Natural killer cell (primary cell): ENCODE measurements around the gene UBE2D4. TPM values are rescaled to one million over a fixed set of nuclear protein-coding genes. Genes with fewer than 3 reads are reported as not detected.

Source experiments
- ATAC-seq, 3 donors: fragments of 150-1000 bp in 2 of 3; fragments of 200-7000 bp in 1 of 3; cut with Tn5 transposase; 1 replicate in 1 of 3; 2 replicates in 2 of 3; pipeline ENCODE4 v1.10.0; 2021; ENCODE audit warnings: mild to moderate bottlenecking in 2 of 3, moderate library complexity in 2 of 3
- DNase-seq, 2 donors: peaks; one replicate each; pipeline versions ENCODE4 v3.0.0 to v3.0.0-alpha.2; 2013 to 2021; ENCODE audit warnings: mixed read lengths in 1 of 2
- H3K27ac ChIP-seq: one replicate; pipeline ENCODE4 v1.5.1; 2013; ENCODE audit warnings: mild to moderate bottlenecking, low read length
- H3K27me3 ChIP-seq: one replicate; pipeline ENCODE4 v1.6.1; 2013; ENCODE audit warnings: low read length; ENCODE audit not compliant: control insufficient read depth, insufficient read depth
- H3K36me3 ChIP-seq: one replicate; pipeline ENCODE4 v1.6.1; 2013; ENCODE audit warnings: low read length; ENCODE audit not compliant: control insufficient read depth, insufficient read depth
- H3K4me1 ChIP-seq: one replicate; pipeline ENCODE4 v1.6.1; 2013; ENCODE audit warnings: low read length; ENCODE audit not compliant: control insufficient read depth, insufficient read depth
- H3K4me3 ChIP-seq: one replicate; pipeline ENCODE4 v1.5.1; 2013; ENCODE audit warnings: low read length
- H3K9me3 ChIP-seq: one replicate; pipeline ENCODE4 v1.6.1; 2013; ENCODE audit warnings: low read length; ENCODE audit not compliant: control insufficient read depth, insufficient read depth
- H3K27ac Mint-ChIP-seq, 2 donors: one replicate each; pipeline ENCODE4 v1.8.0; 2022; ENCODE audit warnings: mild to moderate bottlenecking in 2 of 2, mixed read lengths in 2 of 2, moderate library complexity in 1 of 2
- H3K27me3 Mint-ChIP-seq, 2 donors: one replicate each; pipeline ENCODE4 v1.8.0; 2022; ENCODE audit warnings: low read depth in 2 of 2, mixed read lengths in 2 of 2
- H3K36me3 Mint-ChIP-seq: one replicate; pipeline ENCODE4 v1.8.0; 2022; ENCODE audit warnings: mixed read lengths
- H3K4me1 Mint-ChIP-seq, 2 donors: one replicate each; pipeline ENCODE4 v1.8.0; 2022; ENCODE audit warnings: mixed read lengths in 2 of 2
- H3K4me3 Mint-ChIP-seq: one replicate; pipeline ENCODE4 v1.8.0; 2022; ENCODE audit warnings: mild to moderate bottlenecking, moderate library complexity, mixed read lengths
- H3K9me3 Mint-ChIP-seq, 2 donors: one replicate each; pipeline ENCODE4 v1.8.0; 2022; ENCODE audit warnings: mixed read lengths in 2 of 2
- CTCF ChIP-seq: fragments of 200-600 bp; IDR thresholded peaks from one replicate; pipeline ENCODE4 v1.8.0; 2022; ENCODE audit warnings: antibody characterized with exemption
- WGBS: methylation state at CpG from one replicate; pipeline ENCODE4 v1.1.7; 2013; ENCODE audit warnings: missing lambda C conversion rate; ENCODE audit not compliant: insufficient coverage; 5-methylcytosine and 5-hydroxymethylcytosine counted together
- intact Hi-C: fragments of 100-400 bp; cut with micrococcal nuclease; formaldehyde crosslinking; loops from one replicate; pipeline ENCODE4 v1.14.2; 2022
- total RNA-seq, 4 donors: library from RNA; stranded (reverse); fragments of 120-200 nt in 1 of 4; gene quantifications; one replicate each; pipeline versions ENCODE4 v1.2.3 to v1.2.4, GENCODE V29; 2013 to 2022

The UBE2D4 gene
- total RNA-seq, 3 donors from 2014 or later (not counting 1 experiment from before 2014, with no cell fraction given): 5.3 to 10.6 (median 9.6) TPM

DNA sequence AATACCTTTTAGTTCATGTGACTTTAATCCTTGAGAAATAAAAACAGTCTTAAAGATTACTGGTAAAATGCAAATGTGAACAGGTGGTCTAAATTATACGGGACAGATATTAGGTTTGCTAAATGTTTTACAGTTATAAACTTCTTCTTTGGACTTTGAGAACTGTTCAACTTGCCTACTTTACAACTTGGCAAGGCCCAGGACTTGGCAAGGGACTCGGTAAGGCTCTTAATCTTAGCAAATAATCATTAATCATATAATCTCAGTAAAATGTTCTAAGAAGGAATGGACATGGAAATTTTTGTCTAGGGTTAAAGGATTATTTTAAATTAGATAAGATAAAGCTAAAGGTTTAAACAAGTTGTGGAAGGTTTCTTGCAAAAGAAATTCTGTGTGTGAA lies 4.8 kb upstream of the UBE2D4 start:
- Histone ChIP-seq H3K9me3 (no peaks in the 10 kb centered on the region), H3K27ac (no peak overlapping the region), H3K4me1 (peaks cover 12% of the 10 kb centered on the region), H3K27me3 (no peaks in the 10 kb centered on the region), H3K36me3 (no peaks in the 10 kb centered on the region), H3K4me3 (no peak overlapping the region)
- no peaks in the 10 kb centered on the region for H3K9me3 Mint-ChIP-seq
- no peaks in the 10 kb centered on the region for H3K27me3 Mint-ChIP-seq
- no peak for TF ChIP-seq CTCF
- no peak overlapping the region for H3K27ac Mint-ChIP-seq
- no peak overlapping the region for H3K4me3 Mint-ChIP-seq
- WGBS: 100% methylated on average over 1 of the region's 2 CpGs
- no peak for DNase-seq
- ATAC-seq: no peak
- peaks cover 5 to 16% of the 10 kb centered on the region in 2 donors for H3K4me1 Mint-ChIP-seq
- no peaks in the 10 kb centered on the region for H3K36me3 Mint-ChIP-seq
- intact Hi-C loops: no loop called here

DNA sequence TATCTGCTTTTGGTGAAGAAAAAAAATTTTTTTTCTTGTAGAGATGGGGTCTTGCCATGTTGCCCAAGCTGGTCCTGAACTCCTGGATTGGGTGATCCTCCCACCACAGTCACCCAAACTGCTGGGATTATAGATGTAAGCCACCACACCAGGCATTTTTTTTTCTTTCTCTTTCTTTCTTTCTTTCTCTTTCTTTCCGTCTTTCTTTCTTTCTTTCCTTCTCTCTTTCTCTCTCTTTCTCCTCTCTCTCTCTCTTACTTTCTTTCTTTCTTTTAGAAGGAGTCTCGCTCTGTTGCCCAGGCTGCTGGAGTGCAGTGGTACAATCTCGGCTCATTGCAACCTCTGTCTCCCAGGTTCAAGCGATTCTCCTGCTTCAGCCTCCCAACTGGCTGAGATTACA lies 3.5 kb upstream of the UBE2D4 start:
- Histone ChIP-seq H3K36me3 (no peaks in the 10 kb centered on the region), H3K9me3 (no peaks in the 10 kb centered on the region), H3K4me1 (peaks cover 19% of the 10 kb centered on the region), H3K27me3 (no peaks in the 10 kb centered on the region), H3K4me3 (no peak overlapping the region), H3K27ac (no peak overlapping the region)
- H3K27me3 Mint-ChIP-seq: no peaks in the 10 kb centered on the region
- H3K36me3 Mint-ChIP-seq: no peaks in the 10 kb centered on the region
- H3K27ac Mint-ChIP-seq: no peak overlapping the region
- WGBS: 100% methylated on average over 4 of the region's 4 CpGs
- no peak overlapping the region for H3K4me3 Mint-ChIP-seq
- no peak for DNase-seq
- no peak for TF ChIP-seq CTCF
- H3K4me1 Mint-ChIP-seq: peaks cover 5 to 22% of the 10 kb centered on the region in 2 donors
- intact Hi-C loops: no loop called here
- ATAC-seq: no peak
- H3K9me3 Mint-ChIP-seq: no peaks in the 10 kb centered on the region

- peak overlapping the region; percentile 88 for H3K4me3 Mint-ChIP-seq
- H3K36me3 ChIP-seq: no peaks in the 10 kb centered on the region
- intact Hi-C loops: loop anchor here (2.0 kb wide), 1 partner anchor 58 kb away; the partner anchor contains the start of gene MRPS24
- H3K4me1 Mint-ChIP-seq: peaks cover 5 to 27% of the 10 kb centered on the region in 2 donors
- no peaks in the 10 kb centered on the region for H3K36me3 Mint-ChIP-seq
- TF ChIP-seq CTCF: no peak
- peak overlapping the region; percentile 86 to 89 for H3K27ac Mint-ChIP-seq
- 3% methylated on average over 6 of the region's 6 CpGs for WGBS
- H3K4me3 ChIP-seq: peak overlapping the region; percentile 74
- H3K9me3 Mint-ChIP-seq: no peaks in the 10 kb centered on the region
- ATAC-seq (peak in 2 of 3 donors; percentile 1 to 3), DNase-seq (no peak)
- H3K4me1 ChIP-seq: peaks cover 19% of the 10 kb centered on the region
- no peaks in the 10 kb centered on the region for H3K9me3 ChIP-seq
- H3K27ac ChIP-seq: peak overlapping the region; percentile 98
- H3K27me3 Mint-ChIP-seq: no peaks in the 10 kb centered on the region
- no peaks in the 10 kb centered on the region for H3K27me3 ChIP-seq
Observed at GRCh38 chr7:43926798-43927123, 525 bp downstream of the UBE2D4 start.

DNA sequence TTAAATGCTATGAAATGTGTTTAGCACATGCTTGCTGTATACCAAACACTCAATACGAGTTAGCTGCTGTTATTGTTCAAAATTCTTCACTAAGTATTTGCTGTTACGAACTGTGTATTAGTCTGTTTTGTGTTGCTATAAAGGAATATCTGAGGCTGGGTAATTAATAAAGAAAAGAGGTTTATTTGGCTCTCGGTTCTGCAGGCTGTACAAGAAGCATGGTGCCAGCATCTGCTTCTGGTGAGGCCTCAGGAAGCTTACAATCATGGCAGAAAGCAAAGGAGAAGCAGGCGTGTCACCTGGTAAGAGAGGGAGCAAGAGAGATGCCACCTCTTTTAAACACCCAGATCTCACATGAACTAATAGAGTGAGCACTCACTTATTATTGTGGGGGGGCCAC lies 1.6 kb downstream of the UBE2D4 start:
- intact Hi-C loops: loop anchor here (2.0 kb wide), 1 partner anchor 59 kb away; the partner anchor contains the start of gene MRPS24
- no peaks in the 10 kb centered on the region for H3K27me3 Mint-ChIP-seq
- H3K9me3 Mint-ChIP-seq: no peaks in the 10 kb centered on the region
- H3K36me3 Mint-ChIP-seq: no peaks in the 10 kb centered on the region
- peak overlapping the region in 1 of 2 donors; percentile 86 for H3K27ac Mint-ChIP-seq
- H3K27me3 ChIP-seq: no peaks in the 10 kb centered on the region
- no peak for ATAC-seq
- no peaks in the 10 kb centered on the region for H3K9me3 ChIP-seq
- H3K4me3 Mint-ChIP-seq: peak overlapping the region; percentile 35
- DNase-seq: no peak
- peaks cover 19% of the 10 kb centered on the region for H3K4me1 ChIP-seq
- H3K4me1 Mint-ChIP-seq: peaks cover 5 to 27% of the 10 kb centered on the region in 2 donors
- TF ChIP-seq CTCF: no peak
- H3K4me3 ChIP-seq: no peak overlapping the region
- no peaks in the 10 kb centered on the region for H3K36me3 ChIP-seq
- 96% methylated on average over 3 of the region's 4 CpGs for WGBS
- H3K27ac ChIP-seq: no peak overlapping the region
